Measurements from ENCODE around the gene KRTAP10-7. TPM values are rescaled to one million over a fixed set of nuclear protein-coding genes. Genes with fewer than 3 reads are reported as not detected.

KRTAP10-7 gene
- total and polyA plus RNA-seq, 7 donors: not detected

- intact Hi-C loops (cut with DNase I): no loop called here
- H3K4me3 ChIP-seq: no peak overlapping the region
- no peak for DNase-seq
- H3K9me3 ChIP-seq: no peaks in the 10 kb centered on the region
- no peaks in the 10 kb centered on the region for H3K36me3 ChIP-seq
- H3K27ac ChIP-seq: no peak overlapping the region
- 62 to 77% methylated on average over 12 of the region's 12 CpGs for WGBS, 2 donors
- H3K4me1 ChIP-seq: no peaks in the 10 kb centered on the region
- TF ChIP-seq CTCF (IDR thresholded peaks at IDR 0.05) (no peak), POLR2AphosphoS5 (IDR thresholded peaks at IDR 0.05) (no peak), EP300 (IDR thresholded peaks at IDR 0.05) (no peak), POLR2A (IDR thresholded peaks at IDR 0.05) (no peak)
- H3K27me3 ChIP-seq: peaks cover 0 to 31% (median 18%) of the 10 kb centered on the region in 3 donors
These were observed 5.9 kb upstream of the KRTAP10-7 start for GRCh38 chr21:44594406-44594916.

GRCh38 chr21:44595524-44595923 lies 4.9 kb upstream of the KRTAP10-7 start:
- peaks cover 0 to 29% (median 7%) of the 10 kb centered on the region in 3 donors for H3K27me3 ChIP-seq

GRCh38 chr21:44596068-44596725 lies 4.2 kb upstream of the KRTAP10-7 start:
- no peaks in the 10 kb centered on the region for H3K9me3 ChIP-seq
- no peaks in the 10 kb centered on the region for H3K4me1 ChIP-seq
- 71 to 78% methylated on average over 9 of the region's 9 CpGs for WGBS, 2 donors
- no peak overlapping the region for H3K27ac ChIP-seq
- DNase-seq: no peak
- TF ChIP-seq EP300 (IDR thresholded peaks at IDR 0.05) (no peak), POLR2A (IDR thresholded peaks at IDR 0.05) (no peak), CTCF (IDR thresholded peaks at IDR 0.05) (no peak), POLR2AphosphoS5 (IDR thresholded peaks at IDR 0.05) (no peak)
- H3K36me3 ChIP-seq: no peaks in the 10 kb centered on the region
- intact Hi-C loops (cut with DNase I): no loop called here
- H3K27me3 ChIP-seq: peaks cover 0 to 26% (median 4%) of the 10 kb centered on the region in 3 donors
- H3K4me3 ChIP-seq: no peak overlapping the region

More at GRCh38 chr21:44595524-44595923, 4.9 kb upstream of the KRTAP10-7 start:
- Histone ChIP-seq H3K4me1 (no peaks in the 10 kb centered on the region), H3K27ac (no peak overlapping the region), H3K4me3 (no peak overlapping the region), H3K36me3 (no peaks in the 10 kb centered on the region), H3K9me3 (no peaks in the 10 kb centered on the region)
- TF ChIP-seq POLR2A (IDR thresholded peaks at IDR 0.05) (no peak), EP300 (IDR thresholded peaks at IDR 0.05) (no peak), CTCF (IDR thresholded peaks at IDR 0.05) (no peak), POLR2AphosphoS5 (IDR thresholded peaks at IDR 0.05) (no peak)
- 69 to 73% methylated on average over 6 of the region's 6 CpGs for WGBS, 2 donors
- DNase-seq: no peak
- intact Hi-C loops (cut with DNase I): no loop called here

GRCh38 chr21:44598061-44598460 lies 2.3 kb upstream of the KRTAP10-7 start:
- no peaks in the 10 kb centered on the region for H3K4me1 ChIP-seq
- no peak for DNase-seq
- intact Hi-C loops (cut with DNase I): no loop called here
- H3K4me3 ChIP-seq: no peak overlapping the region
- no peaks in the 10 kb centered on the region for H3K36me3 ChIP-seq
- H3K27me3 ChIP-seq: peaks cover 0 to 29% (median 9%) of the 10 kb centered on the region in 3 donors
- H3K9me3 ChIP-seq: no peaks in the 10 kb centered on the region
- no peak overlapping the region for H3K27ac ChIP-seq
- TF ChIP-seq CTCF (IDR thresholded peaks at IDR 0.05) (no peak), POLR2A (IDR thresholded peaks at IDR 0.05) (no peak), EP300 (IDR thresholded peaks at IDR 0.05) (no peak), POLR2AphosphoS5 (IDR thresholded peaks at IDR 0.05) (no peak)
- WGBS, 2 donors: 78 to 82% methylated on average over 11 of the region's 11 CpGs
